Measurements from ENCODE around the gene LEPR.

Gene LEPR

DNA sequence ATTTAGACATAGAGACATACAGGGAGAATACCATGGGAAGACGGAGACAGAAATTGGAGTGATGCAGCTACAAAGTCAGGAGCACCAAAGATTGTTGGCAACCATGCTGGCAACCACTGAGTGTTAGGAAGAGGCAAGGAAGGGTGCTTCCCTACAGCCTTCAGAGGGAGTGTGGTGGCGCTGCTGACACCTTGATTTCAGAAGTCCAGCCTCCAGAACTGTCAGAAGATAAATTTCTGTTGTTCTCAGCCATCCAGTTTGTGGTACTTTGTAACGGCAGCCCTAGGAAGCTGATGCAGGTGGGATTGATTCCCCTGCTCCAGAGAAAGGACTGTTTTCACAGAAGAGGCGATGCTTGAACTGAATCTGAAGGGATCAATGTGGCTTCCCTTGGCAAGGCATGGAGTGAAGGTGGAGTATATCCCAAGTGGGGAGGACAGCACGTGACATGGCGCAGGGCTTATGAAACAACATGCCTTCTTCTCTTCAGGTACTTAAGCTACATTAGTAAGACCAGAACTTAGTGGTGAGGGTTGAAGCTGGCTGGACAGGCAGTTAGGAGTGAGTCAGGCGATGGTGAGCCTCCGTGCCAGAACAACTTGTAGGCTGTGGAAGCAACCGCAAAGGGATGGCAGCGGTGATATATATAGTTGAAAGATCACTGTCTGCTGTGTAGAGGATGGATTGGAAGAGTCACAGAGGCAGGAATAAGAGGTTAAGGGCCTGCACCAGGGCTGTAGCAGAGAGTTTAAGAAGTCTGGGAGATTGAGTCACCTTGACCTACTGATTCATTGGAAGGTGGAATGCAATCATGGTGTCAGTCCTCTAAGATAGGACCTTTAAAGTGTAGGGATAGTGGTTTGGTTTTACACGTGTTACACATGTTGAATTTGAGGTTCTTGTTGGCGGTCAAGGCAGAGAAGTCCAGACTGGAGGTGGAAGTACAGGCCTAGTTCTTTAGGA is 2.1 kb downstream of the LEPR start:
- Histone ChIP-seq H2AFZ (no peak overlapping the region), H3K27ac (peak overlapping the region; percentile 92), H3K79me2 (peaks cover 14% of the 10 kb centered on the region), H3K9ac (no peak overlapping the region), H3K4me1 (no peaks in the 10 kb centered on the region), H3K4me3 (ENCODE audit: low read depth, low read length) (peak overlapping the region; percentile 82), H3K27me3 (ENCODE audit: control insufficient read depth, insufficient read depth, low read length) (no peaks in the 10 kb centered on the region), H3K4me2 (ENCODE audit: low read length) (peak overlapping the region; percentile 80), H3K36me3 (ENCODE audit: control insufficient read depth, insufficient read depth, low read length) (no peaks in the 10 kb centered on the region), H3K9me3 (ENCODE audit: control insufficient read depth, low read length) (no peaks in the 10 kb centered on the region)
- TF ChIP-seq, protein P1, sequence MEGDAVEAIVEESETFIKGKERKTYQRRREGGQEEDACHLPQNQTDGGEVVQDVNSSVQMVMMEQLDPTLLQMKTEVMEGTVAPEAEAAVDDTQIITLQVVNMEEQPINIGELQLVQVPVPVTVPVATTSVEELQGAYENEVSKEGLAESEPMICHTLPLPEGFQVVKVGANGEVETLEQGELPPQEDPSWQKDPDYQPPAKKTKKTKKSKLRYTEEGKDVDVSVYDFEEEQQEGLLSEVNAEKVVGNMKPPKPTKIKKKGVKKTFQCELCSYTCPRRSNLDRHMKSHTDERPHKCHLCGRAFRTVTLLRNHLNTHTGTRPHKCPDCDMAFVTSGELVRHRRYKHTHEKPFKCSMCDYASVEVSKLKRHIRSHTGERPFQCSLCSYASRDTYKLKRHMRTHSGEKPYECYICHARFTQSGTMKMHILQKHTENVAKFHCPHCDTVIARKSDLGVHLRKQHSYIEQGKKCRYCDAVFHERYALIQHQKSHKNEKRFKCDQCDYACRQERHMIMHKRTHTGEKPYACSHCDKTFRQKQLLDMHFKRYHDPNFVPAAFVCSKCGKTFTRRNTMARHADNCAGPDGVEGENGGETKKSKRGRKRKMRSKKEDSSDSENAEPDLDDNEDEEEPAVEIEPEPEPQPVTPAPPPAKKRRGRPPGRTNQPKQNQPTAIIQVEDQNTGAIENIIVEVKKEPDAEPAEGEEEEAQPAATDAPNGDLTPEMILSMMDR (IDR thresholded peaks at IDR 0.05), result no peak

DNA sequence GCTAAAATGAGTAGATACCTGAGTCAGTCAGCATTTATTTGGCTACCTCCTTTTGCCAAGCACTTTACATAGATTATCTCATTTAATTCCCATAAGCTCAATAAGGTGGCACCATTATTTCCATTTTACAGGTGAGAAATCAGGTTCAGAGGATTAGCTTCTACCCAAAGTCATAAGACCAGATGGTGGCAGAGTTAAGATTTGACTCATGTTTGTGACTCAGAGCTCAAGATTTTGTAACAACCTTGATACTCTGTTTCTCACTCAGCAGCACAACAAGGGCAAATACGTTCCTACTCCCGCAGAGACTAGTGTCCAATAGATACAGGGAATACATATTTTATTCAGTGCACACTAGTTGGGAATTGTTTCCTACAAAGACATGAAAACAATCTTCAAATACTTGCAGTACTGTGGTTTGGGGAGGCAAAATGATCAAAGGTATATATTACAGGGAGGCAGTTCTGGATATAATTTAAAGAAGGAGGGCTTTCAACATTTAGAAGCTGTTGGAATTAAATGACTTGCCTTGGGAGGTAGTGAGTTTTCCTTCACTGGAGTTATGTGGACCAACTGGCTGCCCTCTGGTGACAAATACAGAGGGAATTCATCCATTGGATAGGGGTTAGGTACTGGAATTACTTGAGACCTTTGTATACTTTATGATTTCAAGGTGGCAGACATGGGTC is 3.6 kb downstream of the LEPR start:
- Histone ChIP-seq H3K9me3 (ENCODE audit: control insufficient read depth, low read length) (no peaks in the 10 kb centered on the region), H3K27me3 (ENCODE audit: control insufficient read depth, insufficient read depth, low read length) (no peaks in the 10 kb centered on the region), H2AFZ (no peak overlapping the region), H3K9ac (no peak overlapping the region), H3K4me2 (ENCODE audit: low read length) (no peak overlapping the region), H3K36me3 (ENCODE audit: control insufficient read depth, insufficient read depth, low read length) (no peaks in the 10 kb centered on the region), H3K4me3 (ENCODE audit: low read depth, low read length) (no peak overlapping the region), H3K4me1 (no peaks in the 10 kb centered on the region), H3K79me2 (peaks cover 14% of the 10 kb centered on the region), H3K27ac (no peak overlapping the region)
- TF ChIP-seq, protein P1 (IDR thresholded peaks at IDR 0.05), result no peak

DNA sequence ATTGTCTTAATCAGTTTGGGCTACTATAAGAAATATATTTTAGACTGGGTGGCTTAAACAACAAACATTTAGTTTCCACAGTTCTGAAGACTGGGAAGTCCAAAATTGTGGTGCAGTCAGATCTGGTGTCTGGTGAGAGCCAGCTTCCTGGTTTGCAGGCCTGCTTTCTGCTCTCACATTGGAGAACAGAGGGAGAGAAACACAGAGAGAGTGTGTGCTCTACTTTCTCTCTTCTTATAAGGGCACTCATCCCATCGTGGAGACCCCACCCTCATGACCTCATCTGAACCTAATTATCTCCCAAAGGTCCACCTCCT is 4.1 kb downstream of the LEPR start:
- TF ChIP-seq, protein P1 (IDR thresholded peaks at IDR 0.05), result no peak
- H3K9ac ChIP-seq, result no peak overlapping the region
- H3K79me2 ChIP-seq, result peaks cover 14% of the 10 kb centered on the region
- no peaks in the 10 kb centered on the region for H3K27me3 ChIP-seq (ENCODE audit: control insufficient read depth, insufficient read depth, low read length)
- H3K36me3 ChIP-seq (ENCODE audit: control insufficient read depth, insufficient read depth, low read length), result no peaks in the 10 kb centered on the region
- H3K27ac ChIP-seq, result no peak overlapping the region
- no peak overlapping the region for H3K4me3 ChIP-seq (ENCODE audit: low read depth, low read length)
- no peak overlapping the region for H3K4me2 ChIP-seq (ENCODE audit: low read length)
- no peaks in the 10 kb centered on the region for H3K4me1 ChIP-seq
- no peaks in the 10 kb centered on the region for H3K9me3 ChIP-seq (ENCODE audit: control insufficient read depth, low read length)
- H2AFZ ChIP-seq, result no peak overlapping the region

DNA sequence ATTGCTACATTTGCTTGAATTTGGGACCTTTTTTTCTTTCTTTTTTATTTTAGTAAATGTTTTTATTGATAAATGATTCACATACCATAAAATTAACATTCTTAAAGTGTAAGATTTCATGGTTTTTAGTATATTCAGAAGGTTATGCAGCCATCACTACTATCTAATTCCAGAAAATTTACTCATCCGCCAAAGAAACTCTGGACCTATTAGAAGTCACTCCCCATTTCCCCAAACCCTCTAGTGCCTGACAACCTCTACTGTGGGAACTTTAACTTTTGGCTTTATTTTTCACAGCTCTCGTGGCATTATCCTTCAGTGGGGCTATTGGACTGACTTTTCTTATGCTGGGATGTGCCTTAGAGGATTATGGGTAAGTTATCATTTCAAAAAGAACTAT is 4.5 kb downstream of the LEPR start:
- H3K9ac ChIP-seq, result no peak overlapping the region
- H3K36me3 ChIP-seq (ENCODE audit: control insufficient read depth, insufficient read depth, low read length), result no peaks in the 10 kb centered on the region
- H3K4me3 ChIP-seq (ENCODE audit: low read depth, low read length), result no peak overlapping the region
- H2AFZ ChIP-seq, result no peak overlapping the region
- H3K27ac ChIP-seq, result no peak overlapping the region
- no peaks in the 10 kb centered on the region for H3K4me1 ChIP-seq
- peaks cover 14% of the 10 kb centered on the region for H3K79me2 ChIP-seq
- TF ChIP-seq, protein P1 (IDR thresholded peaks at IDR 0.05), result no peak
- H3K27me3 ChIP-seq (ENCODE audit: control insufficient read depth, insufficient read depth, low read length), result no peaks in the 10 kb centered on the region
- H3K4me2 ChIP-seq (ENCODE audit: low read length), result no peak overlapping the region
- no peaks in the 10 kb centered on the region for H3K9me3 ChIP-seq (ENCODE audit: control insufficient read depth, low read length)

All from parathyroid adenoma (tissue), 2 donors.